ENCODE results near the gene DUS2. TPM values are rescaled to one million over a fixed set of nuclear protein-coding genes. Genes with fewer than 3 reads are reported as not detected.

Gene DUS2
- total RNA-seq, 4 donors from 2014 or later, result 9.2 to 13.1 (median 11.2) TPM

DNA sequence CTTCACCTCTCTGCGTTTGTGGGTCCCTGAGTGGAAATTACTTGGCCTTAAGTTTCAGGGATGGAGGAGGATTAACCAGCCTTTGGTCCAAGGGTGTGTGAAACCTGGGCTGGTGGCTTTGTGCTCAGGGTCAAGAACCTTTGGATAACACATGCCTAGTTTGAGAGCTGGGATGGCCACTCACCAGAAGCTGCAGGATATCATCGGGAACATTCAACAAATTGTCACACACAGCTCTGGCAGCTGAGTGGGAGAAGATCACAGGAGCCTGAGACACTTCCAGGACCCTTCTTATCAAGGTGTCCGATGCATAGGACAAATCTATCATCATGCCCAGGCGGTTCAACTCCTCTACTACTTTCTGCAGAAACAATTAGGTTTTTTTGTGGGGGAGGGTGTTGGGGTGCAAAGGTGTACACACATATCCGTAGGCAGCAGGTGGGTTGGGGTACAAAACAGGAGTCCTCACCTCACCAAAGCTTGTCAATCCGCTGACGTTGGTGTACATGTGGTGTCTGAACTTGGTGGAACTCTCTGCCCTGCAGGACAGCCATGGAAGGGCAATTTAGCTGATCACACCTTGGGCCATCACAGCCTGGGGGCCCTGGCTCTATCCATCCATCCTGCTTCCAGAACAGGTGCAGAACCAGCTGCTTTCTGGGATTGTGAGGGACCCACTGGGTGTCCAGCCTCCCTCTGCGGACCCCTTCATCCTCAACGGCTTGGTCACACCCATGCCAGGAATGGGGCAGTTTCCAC is 45.4 kb upstream of the DUS2 start:
- H3K9me3 ChIP-seq, result no peaks in the 10 kb centered on the region
- in situ Hi-C loops (cut with MboI; ENCODE audit: low pct_ligation_motif_present in 1 of 4, low pct_unique_long_range_greater_than_20kb in 1 of 4, low sequenced_read_pairs in 3 of 4) (no loop called here), intact Hi-C loops (cut with DNase I; ENCODE audit: low total_unique reads) (no loop called here)
- WGBS, 2 donors (ENCODE audit: low coverage in 1 of 2), result 92 to 100% methylated on average over 1 to 9 of the region's 9 CpGs
- H3K4me1 ChIP-seq, result no peaks in the 10 kb centered on the region
- TF ChIP-seq, protein P1, sequence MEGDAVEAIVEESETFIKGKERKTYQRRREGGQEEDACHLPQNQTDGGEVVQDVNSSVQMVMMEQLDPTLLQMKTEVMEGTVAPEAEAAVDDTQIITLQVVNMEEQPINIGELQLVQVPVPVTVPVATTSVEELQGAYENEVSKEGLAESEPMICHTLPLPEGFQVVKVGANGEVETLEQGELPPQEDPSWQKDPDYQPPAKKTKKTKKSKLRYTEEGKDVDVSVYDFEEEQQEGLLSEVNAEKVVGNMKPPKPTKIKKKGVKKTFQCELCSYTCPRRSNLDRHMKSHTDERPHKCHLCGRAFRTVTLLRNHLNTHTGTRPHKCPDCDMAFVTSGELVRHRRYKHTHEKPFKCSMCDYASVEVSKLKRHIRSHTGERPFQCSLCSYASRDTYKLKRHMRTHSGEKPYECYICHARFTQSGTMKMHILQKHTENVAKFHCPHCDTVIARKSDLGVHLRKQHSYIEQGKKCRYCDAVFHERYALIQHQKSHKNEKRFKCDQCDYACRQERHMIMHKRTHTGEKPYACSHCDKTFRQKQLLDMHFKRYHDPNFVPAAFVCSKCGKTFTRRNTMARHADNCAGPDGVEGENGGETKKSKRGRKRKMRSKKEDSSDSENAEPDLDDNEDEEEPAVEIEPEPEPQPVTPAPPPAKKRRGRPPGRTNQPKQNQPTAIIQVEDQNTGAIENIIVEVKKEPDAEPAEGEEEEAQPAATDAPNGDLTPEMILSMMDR (IDR thresholded peaks at IDR 0.05), result no peak
- TF ChIP-seq POLR2A (IDR thresholded peaks at IDR 0.05), result no peak
- no peak for TF ChIP-seq POLR2AphosphoS5 (IDR thresholded peaks at IDR 0.05)
- no peak for TF ChIP-seq EP300 (IDR thresholded peaks at IDR 0.05; ENCODE audit: low read depth)
- H3K27ac ChIP-seq, result no peak overlapping the region
- H3K36me3 ChIP-seq, result no peaks in the 10 kb centered on the region
- H3K27me3 ChIP-seq, result no peaks in the 10 kb centered on the region
- no peak overlapping the region for H3K4me3 ChIP-seq
- no peak for DNase-seq

DNA sequence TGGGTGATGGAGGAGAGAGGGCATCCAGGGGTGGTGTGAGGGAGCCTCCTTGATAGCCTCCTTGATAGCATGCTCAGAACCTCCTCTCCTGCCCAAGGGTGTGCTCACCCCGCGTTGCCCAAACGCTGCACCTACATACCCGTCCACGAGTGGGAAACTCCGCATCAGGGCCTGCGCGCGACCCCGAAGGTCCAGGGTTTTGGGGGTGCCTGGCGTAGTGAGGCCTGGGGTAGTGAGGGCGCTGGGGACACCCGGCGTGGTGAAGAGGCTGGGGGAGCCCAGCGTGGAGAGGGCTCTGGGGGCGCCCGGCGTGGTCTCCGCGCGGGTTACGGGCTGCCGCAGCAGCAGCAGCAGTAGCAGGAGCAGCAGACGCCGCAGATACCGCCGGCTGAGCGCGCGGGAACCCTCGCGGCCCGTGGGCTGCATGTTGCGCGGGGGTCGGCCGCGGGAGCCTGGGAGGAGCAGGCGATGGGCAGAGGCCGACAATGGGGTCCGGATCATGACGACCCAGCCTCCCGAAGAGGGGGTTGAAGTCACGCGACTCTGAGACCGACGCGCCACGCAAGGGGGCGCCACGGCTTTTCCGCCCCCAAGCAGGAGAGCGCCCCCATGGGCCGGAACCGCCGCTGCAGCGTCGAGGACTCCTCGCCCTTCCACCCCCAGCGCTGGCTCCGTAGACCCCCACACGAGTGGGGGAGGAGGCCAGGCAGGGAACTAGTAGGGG is 43.0 kb upstream of the DUS2 start, which contains the start of gene DPEP3:
Gene DPEP3 (minus strand): TSS at position 545 of the 724 bp plus-strand sequence. CDS start 119 bp downstream, at position 426.
- DNase-seq, result no peak
- Histone ChIP-seq H3K4me3 (no peak within 1 kb of the TSS), H3K4me1 (peaks cover 0 to 13% (median 0%) of the 10 kb centered on the region in 4 donors), H3K27ac (no peak within 1 kb of the TSS), H3K9me3 (no peaks in the 10 kb centered on the region), H3K27me3 (no peaks in the 10 kb centered on the region), H3K36me3 (no peaks in the 10 kb centered on the region)
- intact Hi-C loops (cut with DNase I; ENCODE audit: low total_unique reads) (no loop called here), in situ Hi-C loops (cut with MboI; ENCODE audit: low pct_ligation_motif_present in 1 of 4, low pct_unique_long_range_greater_than_20kb in 1 of 4, low sequenced_read_pairs in 3 of 4) (no loop called here)
- TF ChIP-seq, protein P1 (IDR thresholded peaks at IDR 0.05), result peak in 1 of 5 experiments; percentile 8
- TF ChIP-seq EP300 (IDR thresholded peaks at IDR 0.05; ENCODE audit: low read depth), result no peak
- WGBS, 2 donors (ENCODE audit: low coverage in 1 of 2), result 87 to 100% methylated on average over 5 to 62 of the region's 62 CpGs

DNA sequence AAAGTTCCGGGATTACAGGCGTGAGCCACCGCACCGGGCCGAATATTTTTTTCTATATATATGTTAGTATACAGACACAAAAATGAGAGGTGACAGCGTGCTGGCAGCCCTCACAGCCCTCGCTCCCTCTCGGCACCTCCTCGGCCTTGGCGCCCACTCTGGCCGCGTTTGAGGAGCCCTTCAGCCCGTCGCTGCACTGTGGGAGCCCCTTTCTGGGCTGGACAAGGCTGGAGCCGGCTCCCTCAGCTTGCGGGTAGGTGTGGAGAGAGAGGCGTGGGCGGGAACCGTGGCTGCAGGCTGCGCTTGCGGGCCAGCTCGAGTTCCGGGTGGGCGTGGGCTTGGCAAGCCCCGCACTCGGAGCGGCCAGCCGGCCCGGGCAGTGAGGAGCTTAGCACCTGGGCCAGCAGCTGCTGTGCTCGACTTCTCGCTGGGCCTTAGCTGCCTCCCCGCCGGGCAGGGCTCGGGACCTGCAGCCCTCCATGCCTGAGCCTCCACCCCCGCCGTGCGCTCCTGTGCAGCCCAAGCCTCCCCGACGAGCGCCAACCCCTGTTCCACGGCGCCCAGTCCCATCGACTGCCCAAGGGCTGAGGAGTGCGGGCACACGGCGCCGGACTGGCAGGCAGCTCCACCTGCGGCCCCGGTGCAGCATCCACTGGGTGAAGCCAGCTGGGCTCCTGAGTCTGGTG is 40.9 kb upstream of the DUS2 start:
- no peak overlapping the region for H3K4me3 ChIP-seq
- H3K27ac ChIP-seq, result no peak overlapping the region
- 89 to 97% methylated on average over 4 to 40 of the region's 49 CpGs for WGBS, 2 donors (ENCODE audit: low coverage in 1 of 2)
- intact Hi-C loops (cut with DNase I; ENCODE audit: low total_unique reads), result no loop called here
- no peak for DNase-seq
- H3K9me3 ChIP-seq, result no peaks in the 10 kb centered on the region
- no peaks in the 10 kb centered on the region for H3K36me3 ChIP-seq
- peaks cover 0 to 20% (median 0%) of the 10 kb centered on the region in 4 donors for H3K4me1 ChIP-seq
- TF ChIP-seq POLR2A (IDR thresholded peaks at IDR 0.05) (no peak), EP300 (IDR thresholded peaks at IDR 0.05; ENCODE audit: low read depth) (no peak), POLR2AphosphoS5 (IDR thresholded peaks at IDR 0.05) (no peak)
- TF ChIP-seq, protein P1 (IDR thresholded peaks at IDR 0.05), result no peak
- no peaks in the 10 kb centered on the region for H3K27me3 ChIP-seq
- in situ Hi-C loops (cut with MboI; ENCODE audit: low pct_ligation_motif_present in 1 of 4, low pct_unique_long_range_greater_than_20kb in 1 of 4, low sequenced_read_pairs in 3 of 4), result no loop called here

GRCh38 chr16:67986949-67987348 is 36.1 kb upstream of the DUS2 start:
- Histone ChIP-seq H3K9me3 (no peaks in the 10 kb centered on the region), H3K27me3 (no peaks in the 10 kb centered on the region), H3K36me3 (no peaks in the 10 kb centered on the region), H3K4me3 (no peak overlapping the region), H3K27ac (no peak overlapping the region), H3K4me1 (peaks cover 0 to 20% (median 0%) of the 10 kb centered on the region in 4 donors)
- intact Hi-C loops (cut with DNase I; ENCODE audit: low total_unique reads) (loop anchor here (5.0 kb wide), 1 partner anchor 240 kb away; no protein-coding TSS in a partner anchor), in situ Hi-C loops (cut with MboI; ENCODE audit: low pct_ligation_motif_present in 1 of 4, low pct_unique_long_range_greater_than_20kb in 1 of 4, low sequenced_read_pairs in 3 of 4) (no loop called here)
- WGBS, 2 donors (ENCODE audit: low coverage in 1 of 2), result 76 to 88% methylated on average over 5 of the region's 5 CpGs
- TF ChIP-seq EP300 (IDR thresholded peaks at IDR 0.05; ENCODE audit: low read depth) (no peak), POLR2A (IDR thresholded peaks at IDR 0.05) (no peak), POLR2AphosphoS5 (IDR thresholded peaks at IDR 0.05) (no peak)
- TF ChIP-seq, protein P1 (IDR thresholded peaks at IDR 0.05), result no peak
- DNase-seq, result no peak
